ENCODE data around the gene KDM4C. TPM values are rescaled to one million over a fixed set of nuclear protein-coding genes. Genes with fewer than 3 reads are reported as not detected.
A peak's percentile ranks its signal among the peaks of the same experiment; 100 is the strongest.
"Not testable (repeated sequence)": the region's sequence is repeated elsewhere in the genome, so short reads cannot be mapped to it uniquely, and the experiment has no call there.

The KDM4C gene
- polyA plus RNA-seq (2011; rRNA removed) (11.4 and 12.1 TPM in 2 replicates), polyA minus RNA-seq (2011; rRNA and poly(A)+ RNA removed) (39.8 and 40.7 TPM in 2 replicates)

DNA sequence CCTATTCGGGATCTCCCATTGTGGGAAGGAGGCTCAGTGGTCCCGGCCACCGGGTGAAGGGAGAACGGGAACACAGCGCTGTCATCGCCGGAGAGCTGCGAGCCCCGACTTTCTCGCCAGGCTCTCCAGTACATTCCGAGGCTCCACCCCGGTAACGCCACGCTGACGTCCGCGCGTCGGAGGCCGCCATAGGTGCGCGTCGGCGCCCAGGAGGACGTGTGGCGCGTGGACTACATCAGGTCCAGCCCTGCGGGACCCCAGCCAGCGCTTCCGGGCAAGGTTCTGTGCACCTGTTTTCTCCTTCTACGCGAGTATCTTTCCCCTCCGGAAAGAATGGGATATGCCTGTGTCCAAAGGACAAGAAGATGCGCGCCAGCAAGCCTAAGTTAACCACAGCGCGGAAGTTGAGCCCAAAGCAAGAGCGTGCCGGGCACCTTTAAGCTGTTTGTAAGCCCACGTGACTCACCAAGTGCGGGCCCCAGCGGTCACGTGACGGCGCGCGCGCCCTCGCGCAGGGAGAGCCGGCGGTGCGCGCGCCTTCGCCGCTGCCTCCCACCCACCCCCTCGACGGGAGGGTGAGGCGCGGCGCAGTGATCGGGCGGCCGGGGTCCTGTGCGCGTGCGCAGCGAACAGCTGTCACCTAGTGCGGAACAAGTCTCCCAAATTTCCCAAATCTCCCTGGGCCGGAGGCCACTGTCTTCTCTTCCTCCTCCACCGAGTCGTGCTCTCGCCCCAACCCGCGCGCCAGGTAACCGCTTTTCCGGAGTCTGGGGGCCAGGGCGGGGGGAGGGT lies at the start of gene KDM4C:
Gene KDM4C, plus strand, starts transcription at position 518 of the 792 bp plus-strand sequence. CDS start 35,016 bp downstream, outside the sequence.
- ChIA-PET CTCF (interaction anchor here (0.7 to 1.7 kb wide), 2 partner anchors 18 to 1701 kb away, joined by 3 to 8 read pairs; no protein-coding TSS in a partner anchor), POLR2A (interaction anchor here (0.7 to 2.0 kb wide), 5 partner anchors 14 to 344 kb away, joined by 3 to 7 read pairs (median 4); partner anchors contain the start of gene UHRF2)
- peak; percentile 84 for DNase-seq (ENCODE audit: low read depth, low spot score)

DNA sequence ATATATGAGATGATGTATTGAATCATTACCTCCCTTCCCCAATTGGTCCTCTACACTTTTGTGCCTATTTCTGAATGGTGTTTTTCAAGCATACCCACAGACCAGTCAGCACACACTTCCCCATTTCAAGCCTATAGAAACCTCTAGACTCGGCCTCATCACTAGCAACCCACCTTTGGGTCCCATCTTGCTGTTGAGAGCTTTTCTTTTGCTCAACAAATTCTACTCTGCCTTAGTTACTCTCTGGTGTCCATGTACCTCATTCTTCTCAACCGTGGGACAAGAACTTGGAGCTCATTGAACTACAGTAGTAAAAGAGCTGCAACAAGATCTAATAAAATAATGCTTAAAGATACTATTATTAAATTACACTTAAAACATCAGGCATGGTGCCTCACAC lies 49.0 kb upstream of the KDM4C start:
- no peak overlapping the region for H3K27ac ChIP-seq (ENCODE audit: low read depth, low read length)
- H3K9me3 ChIP-seq (ENCODE audit: control insufficient read depth, insufficient read depth, low read length) = peaks cover 3% of the 10 kb centered on the region; the same call in 1 of the 2 replicates
- no peak for DNase-seq (ENCODE audit: low read depth, low spot score)
- peaks cover 3% of the 10 kb centered on the region for H3K27me3 ChIP-seq (ENCODE audit: control insufficient read depth, insufficient read depth, low read length)
- no peak overlapping the region for H3K4me3 ChIP-seq (ENCODE audit: low read depth, low read length)
- CTCF ChIA-PET = interaction anchor here (1.1 kb wide), 1 partner anchor 124 kb away, joined by 4 read pairs; no protein-coding TSS in a partner anchor
- TF ChIP-seq, protein P1, sequence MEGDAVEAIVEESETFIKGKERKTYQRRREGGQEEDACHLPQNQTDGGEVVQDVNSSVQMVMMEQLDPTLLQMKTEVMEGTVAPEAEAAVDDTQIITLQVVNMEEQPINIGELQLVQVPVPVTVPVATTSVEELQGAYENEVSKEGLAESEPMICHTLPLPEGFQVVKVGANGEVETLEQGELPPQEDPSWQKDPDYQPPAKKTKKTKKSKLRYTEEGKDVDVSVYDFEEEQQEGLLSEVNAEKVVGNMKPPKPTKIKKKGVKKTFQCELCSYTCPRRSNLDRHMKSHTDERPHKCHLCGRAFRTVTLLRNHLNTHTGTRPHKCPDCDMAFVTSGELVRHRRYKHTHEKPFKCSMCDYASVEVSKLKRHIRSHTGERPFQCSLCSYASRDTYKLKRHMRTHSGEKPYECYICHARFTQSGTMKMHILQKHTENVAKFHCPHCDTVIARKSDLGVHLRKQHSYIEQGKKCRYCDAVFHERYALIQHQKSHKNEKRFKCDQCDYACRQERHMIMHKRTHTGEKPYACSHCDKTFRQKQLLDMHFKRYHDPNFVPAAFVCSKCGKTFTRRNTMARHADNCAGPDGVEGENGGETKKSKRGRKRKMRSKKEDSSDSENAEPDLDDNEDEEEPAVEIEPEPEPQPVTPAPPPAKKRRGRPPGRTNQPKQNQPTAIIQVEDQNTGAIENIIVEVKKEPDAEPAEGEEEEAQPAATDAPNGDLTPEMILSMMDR (IDR thresholded peaks at IDR 0.05; ENCODE audit: low read depth, low read length) = no peak
- POLR2A ChIA-PET = no interaction called here

More for the DNA sequence above, at the start of gene KDM4C:
- Histone ChIP-seq H3K4me3 (ENCODE audit: low read depth, low read length) (peak within 1 kb of the TSS; percentile 96), H3K27me3 (ENCODE audit: control insufficient read depth, insufficient read depth, low read length) (no peaks in the 10 kb centered on the region), H3K27ac (ENCODE audit: low read depth, low read length) (peak within 1 kb of the TSS; percentile 99), H3K9me3 (ENCODE audit: control insufficient read depth, insufficient read depth, low read length) (no peaks in the 10 kb centered on the region; the same call in 1 of the 2 replicates)
- TF ChIP-seq, protein P1 (IDR thresholded peaks at IDR 0.05; ENCODE audit: low read depth, low read length) = no peak

DNA sequence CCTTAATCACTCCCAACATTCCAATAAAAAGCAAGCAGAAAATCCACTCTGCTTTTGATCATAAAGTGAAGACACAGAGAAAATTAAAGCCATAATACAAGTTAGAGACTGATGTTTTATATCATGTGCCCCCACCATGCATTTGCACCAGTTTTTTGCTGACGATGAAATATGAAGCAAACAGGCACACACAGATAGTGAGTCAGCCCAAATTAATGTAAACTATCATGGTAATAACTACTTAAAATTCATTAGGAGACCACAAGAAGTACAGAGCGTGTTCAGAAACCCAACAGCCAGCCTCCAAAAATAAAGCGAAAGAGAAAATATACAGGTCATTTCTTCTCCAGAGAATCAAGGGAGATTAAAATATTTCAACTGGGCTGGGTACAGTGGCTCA lies 46.4 kb upstream of the KDM4C start:
- ChIA-PET POLR2A (no interaction called here), CTCF (no interaction called here)
- Histone ChIP-seq H3K4me3 (ENCODE audit: low read depth, low read length) (no peak overlapping the region), H3K27me3 (ENCODE audit: control insufficient read depth, insufficient read depth, low read length) (peaks cover 3% of the 10 kb centered on the region), H3K9me3 (ENCODE audit: control insufficient read depth, insufficient read depth, low read length) (no peaks in the 10 kb centered on the region; the same call in 1 of the 2 replicates), H3K27ac (ENCODE audit: low read depth, low read length) (no peak overlapping the region)
- DNase-seq (ENCODE audit: low read depth, low spot score) = peak; percentile 13
- TF ChIP-seq, protein P1 (IDR thresholded peaks at IDR 0.05; ENCODE audit: low read depth, low read length) = no peak

DNA sequence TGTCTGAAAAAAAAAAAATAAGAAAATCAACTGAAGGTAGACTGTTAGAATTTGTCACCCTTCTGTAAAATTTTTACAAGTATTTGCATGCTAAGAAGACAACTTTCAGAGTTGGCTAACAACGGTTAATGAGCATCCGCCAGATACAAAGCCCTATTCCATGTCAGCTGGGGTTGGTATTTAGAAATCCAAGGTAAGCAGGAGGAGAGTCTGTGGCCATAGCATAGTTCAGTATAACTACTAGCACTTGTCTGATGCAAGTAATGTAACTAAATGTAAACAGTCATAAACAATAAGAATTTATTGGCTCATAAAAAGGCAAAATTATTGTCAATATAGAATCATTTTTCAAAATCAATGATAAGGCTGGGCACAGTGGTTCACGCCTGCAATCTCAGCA lies 45.7 kb upstream of the KDM4C start:
- ChIA-PET POLR2A (no interaction called here), CTCF (no interaction called here)
- H3K9me3 ChIP-seq (ENCODE audit: control insufficient read depth, insufficient read depth, low read length) = no peaks in the 10 kb centered on the region; the same call in 1 of the 2 replicates
- no peak overlapping the region for H3K4me3 ChIP-seq (ENCODE audit: low read depth, low read length)
- no peak for DNase-seq (ENCODE audit: low read depth, low spot score)
- peaks cover 6% of the 10 kb centered on the region for H3K27me3 ChIP-seq (ENCODE audit: control insufficient read depth, insufficient read depth, low read length)
- TF ChIP-seq, protein P1 (IDR thresholded peaks at IDR 0.05; ENCODE audit: low read depth, low read length) = no peak
- no peak overlapping the region for H3K27ac ChIP-seq (ENCODE audit: low read depth, low read length)

DNA sequence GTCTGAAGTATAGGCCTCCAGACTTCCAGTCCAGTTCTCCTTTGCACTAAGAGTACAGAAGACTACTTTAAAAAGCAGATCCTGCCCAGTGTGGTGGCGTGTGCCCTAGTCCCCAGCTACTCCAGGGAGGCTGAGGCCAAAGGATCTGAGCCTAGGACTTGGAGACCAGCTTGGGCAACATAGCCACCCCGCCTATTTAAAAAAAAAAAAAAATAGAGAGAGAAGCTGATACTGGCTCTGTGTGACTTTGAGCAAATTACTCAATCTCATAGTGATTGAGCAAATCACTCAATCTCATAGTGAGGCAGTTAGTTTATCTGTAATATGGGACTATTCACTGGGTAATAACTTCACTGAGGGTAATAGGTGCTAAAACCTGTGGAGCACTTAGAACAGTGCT lies 43.6 kb upstream of the KDM4C start:
- Histone ChIP-seq H3K27ac (ENCODE audit: low read depth, low read length) (no peak overlapping the region), H3K9me3 (ENCODE audit: control insufficient read depth, insufficient read depth, low read length) (no peaks in the 10 kb centered on the region; the same call in 1 of the 2 replicates), H3K4me3 (ENCODE audit: low read depth, low read length) (no peak overlapping the region), H3K27me3 (ENCODE audit: control insufficient read depth, insufficient read depth, low read length) (peaks cover 9% of the 10 kb centered on the region)
- TF ChIP-seq, protein P1 (IDR thresholded peaks at IDR 0.05; ENCODE audit: low read depth, low read length) = no peak
- ChIA-PET CTCF (no interaction called here), POLR2A (no interaction called here)
- no peak for DNase-seq (ENCODE audit: low read depth, low spot score)

DNA sequence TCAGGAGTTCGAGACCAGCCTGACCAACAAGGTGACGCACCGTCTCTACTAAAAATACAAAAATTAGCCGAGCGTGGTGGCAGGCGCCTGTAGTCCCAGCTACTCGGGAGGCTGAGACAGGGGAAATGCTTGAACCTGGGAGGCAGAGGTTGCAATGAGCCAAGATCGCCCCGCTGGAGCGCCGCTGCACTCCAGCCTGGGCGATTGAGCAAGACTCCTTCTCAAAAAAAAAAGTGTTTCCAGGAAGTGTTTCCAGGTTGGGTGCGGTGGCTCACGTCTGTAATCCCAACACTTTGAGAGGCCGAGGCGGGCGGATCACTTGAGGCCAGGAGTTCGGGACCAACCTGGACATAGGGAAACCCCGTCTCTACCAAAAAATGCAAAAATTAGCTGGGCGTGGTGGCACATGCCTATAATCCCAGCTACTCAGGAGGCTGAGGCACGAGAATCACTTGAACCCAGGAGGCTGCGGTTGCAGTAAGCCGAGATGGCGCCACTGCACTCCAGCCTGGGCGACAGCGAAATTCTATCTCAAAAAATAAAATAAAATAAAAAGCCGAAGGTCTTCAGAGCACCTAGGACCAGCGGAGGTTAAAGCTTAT lies 42.5 kb upstream of the KDM4C start:
- H3K4me3 ChIP-seq (ENCODE audit: low read depth, low read length) = peak overlapping the region; percentile 58; the same call in 1 of the 2 replicates
- CTCF ChIA-PET = interaction anchor here (0.6 kb wide), 1 partner anchor 98 kb away, joined by 3 read pairs; no protein-coding TSS in a partner anchor

More for the DNA sequence above, 42.5 kb upstream of the KDM4C start:
- H3K27ac ChIP-seq (ENCODE audit: low read depth, low read length); H3K9me3 ChIP-seq (ENCODE audit: control insufficient read depth, insufficient read depth, low read length); DNase-seq (ENCODE audit: low read depth, low spot score); H3K27me3 ChIP-seq (ENCODE audit: control insufficient read depth, insufficient read depth, low read length): not testable (repeated sequence)
- POLR2A ChIA-PET = interaction anchor here (0.5 to 0.6 kb wide), 4 partner anchors 34 to 871 kb away, joined by 3 to 5 read pairs (median 3); no protein-coding TSS in a partner anchor
